SIG-M5 treated with dmso at 0.1 percent for 504 hours (cell line): ENCODE measurements around the gene CDH16.

Experiments used
- DNase-seq: peaks from one replicate; lab custom pipeline; 2025; ENCODE audit not compliant: unreplicated experiment; lab: John Stamatoyannopoulos, UW

CDH16 gene

DNA sequence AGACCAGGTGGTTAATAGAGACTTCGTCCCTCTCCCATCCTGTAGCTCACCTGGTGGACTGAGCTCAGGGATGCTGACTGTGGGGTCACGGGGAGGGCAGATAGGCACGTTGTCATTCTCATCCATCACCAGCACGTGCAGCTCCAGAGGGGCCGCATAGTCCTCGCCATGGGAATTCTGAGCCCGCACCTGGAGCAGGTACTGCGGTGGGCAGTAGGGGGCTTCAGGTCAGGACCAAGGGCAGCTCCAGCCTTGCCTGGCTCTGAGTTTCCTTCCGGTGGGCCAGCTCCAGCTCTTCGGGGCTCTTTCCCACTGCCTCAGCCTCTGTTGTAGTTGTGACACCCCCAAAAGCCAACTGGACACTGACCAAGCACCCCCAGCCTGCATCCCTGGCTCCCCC, 5.6 kb downstream of the CDH16 start:
- no peak for DNase-seq

- no peak for DNase-seq
Measured at GRCh38 chr16:66911801-66912200, 6.9 kb downstream of the CDH16 start.

GRCh38 chr16:66911112-66911511, 7.6 kb downstream of the CDH16 start:
- DNase-seq, result no peak

DNA sequence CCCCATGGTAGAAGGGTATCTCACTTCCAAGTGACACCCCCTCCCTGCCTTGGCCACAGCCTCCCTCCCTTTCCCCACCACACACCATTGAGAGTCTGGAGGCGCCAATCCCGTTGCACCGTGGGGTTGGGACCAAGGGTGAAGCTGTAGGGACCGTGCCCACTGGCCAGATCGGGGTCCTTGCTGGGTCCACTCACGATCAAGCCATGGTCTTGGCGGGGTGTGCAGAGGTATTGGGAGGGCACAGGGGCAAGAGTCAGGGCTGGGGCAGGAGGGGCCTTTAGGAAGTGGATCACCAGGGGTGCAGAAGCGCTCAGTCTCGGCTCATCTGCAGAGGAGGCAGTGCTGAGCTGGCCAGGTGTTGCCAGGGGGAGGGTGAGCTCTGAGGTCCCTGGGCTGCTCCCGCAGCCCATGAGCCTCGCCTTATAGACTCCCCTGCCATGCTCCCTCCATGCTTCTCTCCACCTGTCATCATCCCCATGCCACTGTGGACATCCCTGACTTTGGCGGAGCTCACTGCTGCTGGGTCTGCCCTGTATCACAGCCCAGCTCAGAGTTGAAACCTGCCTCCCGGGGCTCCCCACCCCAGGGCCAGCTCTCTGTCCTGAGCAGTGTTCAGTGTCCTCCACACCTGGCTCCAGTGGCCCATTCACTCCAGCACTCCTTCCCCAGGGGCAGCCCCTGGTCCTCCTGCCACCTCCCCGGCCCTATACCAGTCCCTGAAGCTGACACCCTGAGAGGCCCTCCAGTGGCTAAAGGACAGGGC, 8.3 kb downstream of the CDH16 start:
- no peak for DNase-seq

GRCh38 chr16:66908762-66909559, 9.7 kb downstream of the CDH16 start:
- no peak for DNase-seq

DNA sequence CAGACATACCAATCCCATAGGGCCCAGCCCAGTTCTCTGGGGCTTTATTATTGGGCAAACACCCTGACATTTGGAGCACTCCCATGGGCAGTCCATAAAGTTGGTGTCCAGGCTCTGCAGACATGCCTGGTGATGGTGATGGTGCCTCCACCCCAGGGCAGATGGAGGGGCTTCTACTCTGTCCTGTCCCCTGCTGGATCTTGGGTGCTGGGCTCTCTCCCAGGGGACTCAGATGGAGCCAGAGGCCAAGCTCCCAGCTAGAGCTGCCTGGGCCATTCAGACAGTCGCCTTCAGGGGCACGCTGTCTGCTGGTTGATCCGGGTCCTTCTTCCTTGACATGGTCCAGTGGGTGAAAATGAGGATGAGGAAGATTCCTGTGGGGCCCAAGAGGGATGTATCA, 10.6 kb downstream of the CDH16 start:
- DNase-seq, result no peak

DNA sequence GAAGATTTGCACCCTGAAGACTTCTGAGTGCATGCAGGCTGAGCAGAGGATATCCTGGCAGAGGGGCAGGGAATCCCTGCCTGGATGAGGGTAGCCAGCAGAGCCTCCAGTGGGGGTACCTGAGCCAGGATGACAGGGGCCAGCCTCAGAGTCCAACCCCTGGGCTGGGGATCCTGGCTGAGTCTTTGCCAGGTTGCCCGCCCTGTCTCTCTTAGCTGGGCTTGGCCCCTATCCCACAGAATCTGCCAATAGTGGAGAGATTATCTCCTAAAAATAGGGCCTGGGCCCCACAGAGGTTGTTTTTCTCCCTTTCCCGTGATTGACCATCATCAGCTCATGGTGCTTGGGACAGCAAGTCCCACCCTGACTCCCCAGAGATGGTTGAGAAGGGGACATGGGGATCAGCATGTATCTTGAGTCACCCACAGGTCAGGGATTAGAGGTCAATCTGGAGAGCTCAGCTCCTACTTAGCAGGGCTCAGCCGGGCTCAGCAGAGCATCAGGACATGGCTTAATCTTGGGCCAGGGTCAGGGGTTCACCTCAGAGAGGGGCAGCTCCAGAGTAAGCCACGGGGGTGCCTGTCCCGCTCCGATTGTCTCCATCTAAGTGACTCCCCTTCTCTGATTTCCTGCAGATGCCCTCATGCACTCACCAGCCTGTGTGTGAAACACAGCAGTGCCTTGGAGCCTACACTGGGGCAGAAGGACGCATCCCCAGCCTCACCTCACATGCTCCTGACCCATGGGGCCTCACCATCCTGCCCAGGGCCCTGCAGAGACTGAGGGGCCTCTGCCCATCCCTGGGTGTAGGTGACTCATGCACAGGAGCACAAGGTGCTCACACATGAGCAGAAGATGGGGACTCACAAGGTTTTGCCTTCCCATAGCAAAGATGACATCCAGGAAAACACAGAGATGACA, 11.5 kb downstream of the CDH16 start:
- no peak for DNase-seq

DNA sequence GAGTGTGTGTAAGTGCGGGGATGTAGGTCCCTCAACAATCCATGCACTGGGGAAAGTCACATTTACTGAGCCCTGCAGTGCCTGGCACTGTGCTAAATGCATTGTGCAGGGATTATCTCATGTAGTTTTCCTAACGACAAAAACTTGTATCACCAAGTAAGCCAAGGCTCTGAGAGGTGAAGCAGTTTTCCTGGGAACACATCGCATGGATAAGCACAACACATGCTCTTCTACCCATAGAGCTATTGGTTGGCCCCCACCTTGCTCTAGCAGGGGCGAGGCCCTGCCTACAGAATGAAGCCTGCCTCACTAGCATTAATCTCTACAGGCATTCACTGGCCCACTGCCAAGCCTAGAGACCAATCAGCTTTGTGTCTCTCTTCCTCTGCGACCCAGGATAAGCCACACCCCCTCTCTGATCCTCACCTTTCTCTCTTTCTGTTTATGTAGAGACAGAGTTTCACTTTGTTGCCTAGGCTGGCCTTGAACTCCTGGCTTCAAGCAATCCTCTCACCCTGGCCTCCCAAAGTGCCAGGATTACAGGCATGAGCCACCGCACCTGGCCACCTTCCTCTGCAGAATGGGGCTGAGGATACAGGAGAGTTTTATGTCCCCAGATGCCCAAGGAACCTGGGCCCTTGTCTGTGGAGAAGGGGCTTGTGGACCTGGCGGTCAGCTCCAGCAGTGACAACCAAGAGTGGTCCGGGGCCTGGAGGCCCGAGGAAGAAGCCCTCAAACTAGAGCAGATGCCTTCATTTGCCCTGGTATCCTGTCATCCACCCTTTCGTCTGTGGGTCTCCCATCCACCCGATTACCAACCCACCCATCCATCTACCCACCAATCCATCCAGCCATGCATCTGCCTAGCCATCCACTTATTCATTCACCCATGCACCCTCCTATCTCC, 12.8 kb downstream of the CDH16 start:
- DNase-seq, result no peak

DNA sequence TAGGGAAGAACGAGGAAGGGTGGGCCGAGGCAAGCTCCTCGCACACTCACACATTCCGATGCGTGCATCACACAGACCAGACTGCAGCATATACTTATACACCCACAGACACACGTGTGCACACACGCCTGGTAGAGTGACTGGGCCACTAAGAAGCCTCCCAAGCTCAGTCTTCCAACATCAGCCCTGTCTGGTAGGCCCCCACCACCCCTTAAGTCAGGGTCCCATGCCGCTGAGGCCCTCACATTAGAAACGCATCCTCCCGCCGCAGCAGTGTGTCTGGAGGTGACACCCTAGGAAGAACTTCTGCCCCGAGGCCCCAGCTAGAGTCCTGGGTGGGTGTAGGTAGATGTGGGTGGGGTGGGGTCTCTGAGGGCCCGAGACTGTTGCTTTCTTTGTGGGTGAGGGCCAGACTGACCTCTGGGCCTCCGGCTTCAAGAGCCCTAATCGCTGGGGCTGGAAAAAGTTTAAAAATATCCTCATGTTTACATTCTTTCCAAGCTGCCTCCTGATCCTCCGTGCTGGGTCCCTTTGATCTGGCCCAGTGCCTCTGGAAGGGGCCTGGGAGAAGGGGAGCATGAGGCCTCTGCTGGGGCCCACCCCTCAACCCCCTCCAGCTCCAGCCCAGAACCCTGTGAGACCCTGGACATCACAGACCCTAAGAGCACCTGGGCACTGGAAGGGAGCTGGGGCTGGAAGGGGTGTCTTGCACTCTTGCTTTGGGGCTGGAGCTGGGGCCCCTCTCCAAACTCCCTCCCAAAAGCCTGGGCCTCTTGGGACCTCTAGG, 13.6 kb downstream of the CDH16 start:
- no peak for DNase-seq

GRCh38 chr16:66904428-66904845, 14.2 kb downstream of the CDH16 start:
- no peak for DNase-seq

- DNase-seq, result no peak
Measured at GRCh38 chr16:66903544-66904427, 14.9 kb downstream of the CDH16 start.

- no peak for DNase-seq
Measured at GRCh38 chr16:66902648-66903543, 15.8 kb downstream of the CDH16 start.

DNA sequence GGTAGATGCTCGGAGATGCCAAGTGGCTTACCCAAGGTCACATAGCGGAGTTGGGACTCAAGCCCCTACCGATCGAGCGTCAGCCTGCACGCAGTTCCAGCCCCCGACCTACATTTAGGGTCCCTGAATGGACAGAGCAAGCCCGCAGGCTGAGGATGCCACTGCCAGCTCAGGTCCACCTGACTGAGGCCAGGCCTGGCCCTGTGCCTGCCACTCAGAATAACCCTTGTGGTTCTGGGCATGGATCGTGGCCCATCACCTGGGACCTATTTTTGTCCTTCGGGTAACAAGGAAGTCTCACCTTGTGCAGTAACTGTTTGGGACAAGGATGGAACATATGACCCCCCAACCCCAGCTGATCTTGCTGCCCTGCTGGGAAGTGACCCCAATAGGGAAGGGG, 17.1 kb downstream of the CDH16 start:
- DNase-seq, result no peak

GRCh38 chr16:66900721-66901441, 17.8 kb downstream of the CDH16 start:
- no peak for DNase-seq

GRCh38 chr16:66899945-66900710, 18.6 kb downstream of the CDH16 start:
- DNase-seq, result no peak

GRCh38 chr16:66899310-66899944, 19.3 kb downstream of the CDH16 start:
- no peak for DNase-seq
